Panc1 (cell line): ENCODE results near the gene ORC6. TPM values are rescaled to one million over a fixed set of nuclear protein-coding genes. Genes with fewer than 3 reads are reported as not detected.

Experiments used
- ATAC-seq: fragments of 200-7000 bp; cut with Tn5 transposase; 2 replicates; pipeline ENCODE4 v1.9.1; 2020; ENCODE audit warnings: mild to moderate bottlenecking, moderate library complexity
- Bru-seq: library from RNA; stranded (reverse); fragments of 400-500 nt; gene quantifications from one replicate; lab custom pipeline; 2021; lab: Mats Ljungman, UMichigan
- BruChase-seq, 2 experiments: library from RNA; stranded (reverse); fragments of 400-500 nt; gene quantifications; one replicate each; lab custom pipeline; 2021; lab: Mats Ljungman, UMichigan
- BruUV-seq: library from RNA; stranded (reverse); fragments of 400-500 nt; replicated peaks from 2 replicates; lab custom pipeline; 2021; lab: Mats Ljungman, UMichigan
- CTCF ChIA-PET: fragments of 300-600 bp; sonication (Branson Sonifier 250); formaldehyde crosslinking; loops from one replicate; lab custom pipeline; 2022; ENCODE audit warnings: antibody characterized with exemption; lab: Charles Lee
- POLR2A ChIA-PET: fragments of 300-600 bp; sonication (Branson Sonifier 250); formaldehyde crosslinking; loops from one replicate; lab custom pipeline; 2022; ENCODE audit warnings: antibody characterized with exemption; lab: Charles Lee
- DNase-seq: peaks from one replicate; pipeline ENCODE4 v3.0.0-alpha.2; 2010; ENCODE audit warnings: low read depth, low spot score
- H3K27ac ChIP-seq: 2 replicates; pipeline ENCODE4 v1.5.1; 2011; ENCODE audit warnings: mild to moderate bottlenecking, low read length, inconsistent platforms
- H3K27me3 ChIP-seq: fragments of 200-500 bp; sonication (Bioruptor generic); 2 replicates; pipeline ENCODE4 v1.6.0; 2014; ENCODE audit warnings: low read length, inconsistent platforms; ENCODE audit not compliant: control insufficient read depth, insufficient read depth
- H3K36me3 ChIP-seq: fragments of 200-500 bp; sonication (Bioruptor generic); 2 replicates; pipeline ENCODE4 v1.5.1; 2014; ENCODE audit warnings: inconsistent platforms, mild to moderate bottlenecking, low read length, moderate library complexity; ENCODE audit not compliant: control insufficient read depth, insufficient read depth
- H3K4me1 ChIP-seq: 2 replicates; pipeline ENCODE4 v1.5.1; 2011; ENCODE audit warnings: inconsistent platforms, mild to moderate bottlenecking, low read length, moderate library complexity; ENCODE audit not compliant: control insufficient read depth, insufficient read depth
- H3K4me3 ChIP-seq, 2 experiments: 2 replicates each; pipeline ENCODE4 v1.5.1; 2011 to 2012; ENCODE audit warnings: low read depth in 2 of 2, low read length in 2 of 2, mild to moderate bottlenecking in 2 of 2, inconsistent platforms in 1 of 2, moderate library complexity in 1 of 2
- H3K9me3 ChIP-seq: fragments of 200-500 bp; sonication (Bioruptor generic); 2 replicates; pipeline ENCODE4 v1.5.1; 2014; ENCODE audit warnings: low read depth, mild to moderate bottlenecking, inconsistent platforms, low read length, moderate library complexity; ENCODE audit not compliant: control insufficient read depth, insufficient read depth
- POLR2AphosphoS5 ChIP-seq: IDR thresholded peaks from 2 replicates; pipeline ENCODE4 v1.6.1; 2012; ENCODE audit warnings: mild to moderate bottlenecking, low read depth, low read length, moderate library complexity
- SIN3A ChIP-seq: IDR thresholded peaks from 2 replicates; pipeline ENCODE4 v1.6.1; 2012; ENCODE audit warnings: low read depth, mild to moderate bottlenecking, low read length, moderate library complexity, borderline replicate concordance; ENCODE audit not compliant: insufficient read depth
- TCF7L2 ChIP-seq: IDR thresholded peaks from 2 replicates; pipeline ENCODE4 v1.6.1; 2011; ENCODE audit warnings: mild to moderate bottlenecking, low read depth, low read length, inconsistent platforms
- in situ Hi-C: cut with HindIII; loops from 2 replicates; pipeline ENCODE4 v1.10.0; 2016; ENCODE audit warnings: low sequenced_read_pairs, low pct_unique_long_range_greater_than_20kb
- intact Hi-C: fragments of 100-400 bp; cut with micrococcal nuclease; formaldehyde crosslinking; loops from one replicate; pipeline ENCODE4 v1.10.0; 2022; ENCODE audit not compliant: unreplicated experiment
- long read RNA-seq: library from polyadenylated mRNA; unstranded; transcript quantifications from one replicate; pipeline ENCODE4 v2.0.0, GENCODE V29; 2021; ENCODE audit not compliant: unreplicated experiment
- polyA plus RNA-seq: library from polyadenylated mRNA; unstranded; fragments of >200 nt; gene quantifications from one replicate; pipeline ENCODE4 v1.2.1, GENCODE V29; 2012; ENCODE audit warnings: missing spikeins; ENCODE audit not compliant: insufficient read length
- total RNA-seq: library from RNA; stranded (reverse); gene quantifications from one replicate; pipeline ENCODE4 v1.2.1, GENCODE V29; 2021; ENCODE audit not compliant: unreplicated experiment
- TF ChIP-seq, protein P1 (sequence below): fragments of 450-650 bp; IDR thresholded peaks from 2 replicates; pipeline ENCODE4 v1.5.1; 2017; ENCODE audit warnings: mild to moderate bottlenecking

The ORC6 gene
- total RNA-seq (33.5 TPM), Bru-seq, nascent RNA (percentile 91 among the genes with signal in this experiment), BruChase-seq, experiment 1, labeled RNA remaining after a 2-hour chase (percentile 93 among the genes with signal in this experiment), BruChase-seq, experiment 2, labeled RNA remaining after a 6-hour chase (percentile 90 among the genes with signal in this experiment)
- 18.5 TPM for polyA plus RNA-seq
- long read RNA-seq, transcript ORC6-201 (7 exons, 1,628 nt): major isoform, 24 of 49 reads
- long read RNA-seq, partial matches to known transcripts: 1 of 49 reads
- long read RNA-seq, other reads (novel, unspliced or antisense): 18 of 49 reads

DNA sequence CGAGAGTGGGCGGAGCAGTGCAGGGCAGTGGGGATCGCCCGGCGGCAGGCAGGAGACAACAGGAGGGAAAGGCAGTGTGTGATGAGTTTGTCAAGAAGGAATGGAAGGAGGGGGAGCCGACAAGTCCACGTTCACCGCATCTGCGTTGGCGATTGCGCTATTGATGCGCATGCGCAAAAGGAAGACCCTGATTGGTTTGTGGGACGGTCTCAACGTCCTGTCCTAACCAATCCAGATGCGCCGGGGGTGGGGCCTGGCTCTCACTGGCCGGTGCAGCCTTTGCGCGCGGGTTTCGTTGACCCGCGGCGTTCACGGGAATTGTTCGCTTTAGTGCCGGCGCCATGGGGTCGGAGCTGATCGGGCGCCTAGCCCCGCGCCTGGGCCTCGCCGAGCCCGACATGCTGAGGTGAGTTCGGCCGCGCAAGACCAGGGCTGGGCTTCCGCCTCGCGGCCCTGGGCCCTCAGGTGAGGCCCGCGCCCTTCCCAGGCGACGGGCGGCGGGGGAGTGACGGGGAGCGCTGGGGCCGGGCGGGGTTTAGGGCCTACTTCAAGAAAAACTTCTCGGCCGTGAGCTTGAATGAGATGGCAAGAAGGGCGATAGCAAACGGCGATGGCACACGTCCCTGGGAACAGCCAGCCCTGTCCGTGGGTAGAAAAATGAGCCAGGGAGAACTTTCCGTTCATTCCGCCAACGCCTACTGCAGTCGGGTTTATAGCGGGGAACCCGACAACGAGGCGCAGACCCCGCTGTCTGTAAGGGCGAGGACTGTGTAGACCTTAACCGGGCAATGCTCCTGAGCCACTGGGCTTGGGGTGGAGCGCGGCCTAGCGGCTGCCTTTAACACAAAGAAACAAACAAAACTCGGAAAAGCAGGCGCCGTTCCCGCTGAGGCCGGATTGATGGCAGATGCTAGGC is at the start of gene ORC6:
Gene ORC6 (plus strand): TSS at position 295 of the 916 bp plus-strand sequence. CDS start 47 bp downstream, at position 342.
- no TSS peak for BruUV-seq
- ChIA-PET POLR2A (no interaction called here), CTCF (interaction anchor here (0.7 kb wide), 1 partner anchor 122 kb away, joined by 3 read pairs; no protein-coding TSS in a partner anchor)
- peaks cover 25% of the 10 kb centered on the region for H3K4me1 ChIP-seq
- TF ChIP-seq POLR2AphosphoS5 (peak; percentile 55), TCF7L2 (no peak)
- TF ChIP-seq, protein P1, sequence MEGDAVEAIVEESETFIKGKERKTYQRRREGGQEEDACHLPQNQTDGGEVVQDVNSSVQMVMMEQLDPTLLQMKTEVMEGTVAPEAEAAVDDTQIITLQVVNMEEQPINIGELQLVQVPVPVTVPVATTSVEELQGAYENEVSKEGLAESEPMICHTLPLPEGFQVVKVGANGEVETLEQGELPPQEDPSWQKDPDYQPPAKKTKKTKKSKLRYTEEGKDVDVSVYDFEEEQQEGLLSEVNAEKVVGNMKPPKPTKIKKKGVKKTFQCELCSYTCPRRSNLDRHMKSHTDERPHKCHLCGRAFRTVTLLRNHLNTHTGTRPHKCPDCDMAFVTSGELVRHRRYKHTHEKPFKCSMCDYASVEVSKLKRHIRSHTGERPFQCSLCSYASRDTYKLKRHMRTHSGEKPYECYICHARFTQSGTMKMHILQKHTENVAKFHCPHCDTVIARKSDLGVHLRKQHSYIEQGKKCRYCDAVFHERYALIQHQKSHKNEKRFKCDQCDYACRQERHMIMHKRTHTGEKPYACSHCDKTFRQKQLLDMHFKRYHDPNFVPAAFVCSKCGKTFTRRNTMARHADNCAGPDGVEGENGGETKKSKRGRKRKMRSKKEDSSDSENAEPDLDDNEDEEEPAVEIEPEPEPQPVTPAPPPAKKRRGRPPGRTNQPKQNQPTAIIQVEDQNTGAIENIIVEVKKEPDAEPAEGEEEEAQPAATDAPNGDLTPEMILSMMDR: peak; percentile 55
- H3K27me3 ChIP-seq: no peaks in the 10 kb centered on the region
- ATAC-seq (peak; percentile 93), DNase-seq (peak; percentile 83)
- intact Hi-C loops: loop anchor here (5.0 kb wide), 1 partner anchor 103 kb away; no protein-coding TSS in a partner anchor
- H3K36me3 ChIP-seq: peaks cover 7% of the 10 kb centered on the region
- H3K4me3 ChIP-seq: peak within 1 kb of the TSS; percentile 85 to 94
- in situ Hi-C loops: no loop called here
- no peaks in the 10 kb centered on the region for H3K9me3 ChIP-seq
- H3K27ac ChIP-seq: peak within 1 kb of the TSS; percentile 91

- intact Hi-C loops: no loop called here
- CTCF ChIA-PET: no interaction called here
- Histone ChIP-seq H3K36me3 (no peaks in the 10 kb centered on the region), H3K4me3 (no peak overlapping the region), H3K27me3 (no peaks in the 10 kb centered on the region), H3K4me1 (no peaks in the 10 kb centered on the region), H3K9me3 (no peaks in the 10 kb centered on the region), H3K27ac (no peak overlapping the region)
- ATAC-seq (no peak; the same call in 1 of the 2 replicates), DNase-seq (no peak)
- POLR2A ChIA-PET: no interaction called here
- no TSS peak for BruUV-seq
- no peak for TF ChIP-seq SIN3A
- TF ChIP-seq, protein P1: 0 out of 2 replicates have a peak, but pooled peaks have one; percentile 10
- in situ Hi-C loops: no loop called here
Measured at GRCh38 chr16:46648656-46649055, 40.8 kb upstream of the ORC6 start.
